Measurements from ENCODE around the gene LIF.

GRCh38 chr22:30249049-30250038, 2.8 kb upstream of the LIF start:
- TF ChIP-seq CTCF (IDR thresholded peaks at IDR 0.05 in 4 of 5, conservative IDR thresholded peaks at IDR 0.05 in 1 of 5) (no peak), POLR2A (IDR thresholded peaks at IDR 0.05) (no peak)
